22Rv1 (cell line): Measurements from ENCODE around the gene BMP2K.

Experiments used
- CTCF ChIP-seq: fragments of 450-650 bp; IDR thresholded peaks from 2 replicates; pipeline ENCODE4 v1.5.1; 2017; ENCODE audit warnings: mild to moderate bottlenecking
- ZFX ChIP-seq: fragments of 450-650 bp; IDR thresholded peaks from 2 replicates; pipeline ENCODE4 v1.6.1; 2017; ENCODE audit warnings: antibody characterized with exemption, borderline replicate concordance

- TF ChIP-seq CTCF = no peak
- no peak for TF ChIP-seq ZFX
These were observed 123.2 kb downstream of the BMP2K start for GRCh38 chr4:78899302-78899701.
